ENCODE results near the gene C14orf119.

C14orf119 gene

DNA sequence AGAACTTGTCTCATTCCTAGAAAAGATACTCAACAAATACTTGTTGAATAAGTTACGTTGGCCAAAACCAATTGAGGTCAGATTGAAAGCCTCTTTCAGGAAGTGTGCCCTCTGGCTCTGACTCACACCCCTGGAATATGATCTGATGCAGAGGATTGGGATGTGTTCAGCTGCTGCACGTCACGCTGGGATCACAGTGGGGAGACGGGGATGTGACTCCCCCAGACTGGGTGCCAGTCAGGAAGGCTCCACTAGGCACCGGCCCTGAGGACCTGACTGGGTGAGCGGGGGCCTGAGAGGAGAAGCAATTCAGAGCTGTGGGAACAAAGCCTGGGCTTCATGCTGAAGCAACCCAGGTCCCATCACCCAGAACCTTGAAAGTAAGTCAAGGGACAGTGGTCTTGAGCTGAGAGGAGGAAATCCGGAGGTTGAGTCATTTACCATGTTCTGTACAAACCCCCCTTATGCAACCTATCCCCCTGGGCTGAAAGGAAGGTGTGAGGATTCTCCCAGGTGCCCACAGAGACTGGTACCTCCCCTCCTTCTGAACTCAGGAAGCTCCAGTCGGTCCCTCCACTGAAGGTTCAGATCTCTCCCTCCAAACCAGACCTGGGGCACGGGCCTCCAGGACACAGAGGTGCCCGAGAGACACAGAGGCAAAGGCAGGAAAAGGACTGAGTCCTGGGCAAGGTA is 19.9 kb downstream of the C14orf119 start:
- no peak overlapping the region for H3K4me3 ChIP-seq (ENCODE audit: low read depth in 1 of 5, low read length in 5 of 5)
- H3K36me3 ChIP-seq (ENCODE audit: control insufficient read depth in 5 of 5, insufficient read depth in 5 of 5, low read length in 5 of 5) = no peaks in the 10 kb centered on the region
- H3K27ac ChIP-seq (ENCODE audit: low read depth, low read length) = no peak overlapping the region
- H3K27me3 ChIP-seq (ENCODE audit: control insufficient read depth in 5 of 5, insufficient read depth in 4 of 5, low read length in 5 of 5) = peaks cover 0 to 11% (median 6%) of the 10 kb centered on the region in 5 donors
- H3K4me1 ChIP-seq (ENCODE audit: control insufficient read depth in 5 of 5, insufficient read depth in 5 of 5, low read length in 5 of 5) = peaks cover 4 to 34% (median 22%) of the 10 kb centered on the region in 5 donors
- H3K9ac ChIP-seq (ENCODE audit: low read length in 5 of 5) = no peak overlapping the region
- H3K9me3 ChIP-seq (ENCODE audit: control insufficient read depth in 5 of 5, low read length in 5 of 5) = no peaks in the 10 kb centered on the region

DNA sequence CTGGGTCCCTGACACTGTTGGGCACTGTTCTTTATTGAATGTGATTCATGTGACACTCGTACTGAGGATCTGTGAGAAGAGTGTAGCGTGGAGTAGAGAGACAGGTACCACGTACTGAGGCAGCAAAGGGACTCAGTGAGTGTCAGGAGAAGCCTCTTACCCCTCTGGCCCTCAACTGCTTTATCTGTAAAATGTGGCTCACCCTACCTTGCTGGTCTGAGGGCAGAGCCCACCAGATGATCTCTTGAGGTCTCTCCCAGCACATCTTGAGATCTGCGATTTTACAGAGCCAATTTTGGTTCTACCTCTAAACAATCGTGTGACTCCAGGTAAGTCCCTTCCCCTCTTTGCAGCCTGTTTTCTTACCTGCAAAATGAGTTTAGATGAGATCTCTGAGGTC is 20.6 kb downstream of the C14orf119 start:
- Histone ChIP-seq H3K9me3 (ENCODE audit: control insufficient read depth in 5 of 5, low read length in 5 of 5) (no peaks in the 10 kb centered on the region), H3K4me3 (ENCODE audit: low read depth in 1 of 5, low read length in 5 of 5) (no peak overlapping the region), H3K9ac (ENCODE audit: low read length in 5 of 5) (no peak overlapping the region), H3K36me3 (ENCODE audit: control insufficient read depth in 5 of 5, insufficient read depth in 5 of 5, low read length in 5 of 5) (no peaks in the 10 kb centered on the region), H3K4me1 (ENCODE audit: control insufficient read depth in 5 of 5, insufficient read depth in 5 of 5, low read length in 5 of 5) (peaks cover 4 to 35% (median 23%) of the 10 kb centered on the region in 5 donors), H3K27ac (ENCODE audit: low read depth, low read length) (no peak overlapping the region), H3K27me3 (ENCODE audit: control insufficient read depth in 5 of 5, insufficient read depth in 4 of 5, low read length in 5 of 5) (peaks cover 0 to 11% (median 4%) of the 10 kb centered on the region in 5 donors)

GRCh38 chr14:23117371-23118020 is 22.2 kb downstream of the C14orf119 start:
- no peak overlapping the region for H3K27ac ChIP-seq (ENCODE audit: low read depth, low read length)
- H3K4me1 ChIP-seq (ENCODE audit: control insufficient read depth in 5 of 5, insufficient read depth in 5 of 5, low read length in 5 of 5) = peaks cover 3 to 42% (median 24%) of the 10 kb centered on the region in 5 donors
- no peak overlapping the region for H3K4me3 ChIP-seq (ENCODE audit: low read depth in 1 of 5, low read length in 5 of 5)
- no peak overlapping the region for H3K9ac ChIP-seq (ENCODE audit: low read length in 5 of 5)
- no peaks in the 10 kb centered on the region for H3K36me3 ChIP-seq (ENCODE audit: control insufficient read depth in 5 of 5, insufficient read depth in 5 of 5, low read length in 5 of 5)
- H3K27me3 ChIP-seq (ENCODE audit: control insufficient read depth in 5 of 5, insufficient read depth in 4 of 5, low read length in 5 of 5) = peaks cover 0 to 5% (median 2%) of the 10 kb centered on the region in 5 donors
- H3K9me3 ChIP-seq (ENCODE audit: control insufficient read depth in 5 of 5, low read length in 5 of 5) = no peaks in the 10 kb centered on the region

GRCh38 chr14:23118506-23119362 is 23.4 kb downstream of the C14orf119 start, which contains the start of gene CEBPE:
TSS of gene CEBPE (minus strand) at chr14:23119255. CDS start at chr14:23119091, 164 bp downstream.
- Histone ChIP-seq H3K27ac (ENCODE audit: low read depth, low read length) (no peak within 1 kb of the TSS), H3K9ac (ENCODE audit: low read length in 5 of 5) (no peak within 1 kb of the TSS), H3K9me3 (ENCODE audit: control insufficient read depth in 5 of 5, low read length in 5 of 5) (no peaks in the 10 kb centered on the region), H3K4me1 (ENCODE audit: control insufficient read depth in 5 of 5, insufficient read depth in 5 of 5, low read length in 5 of 5) (peaks cover 3 to 32% (median 19%) of the 10 kb centered on the region in 5 donors), H3K27me3 (ENCODE audit: control insufficient read depth in 5 of 5, insufficient read depth in 4 of 5, low read length in 5 of 5) (peaks cover 0 to 5% (median 0%) of the 10 kb centered on the region in 5 donors), H3K4me3 (ENCODE audit: low read depth in 1 of 5, low read length in 5 of 5) (no peak within 1 kb of the TSS), H3K36me3 (ENCODE audit: control insufficient read depth in 5 of 5, insufficient read depth in 5 of 5, low read length in 5 of 5) (no peaks in the 10 kb centered on the region)

DNA sequence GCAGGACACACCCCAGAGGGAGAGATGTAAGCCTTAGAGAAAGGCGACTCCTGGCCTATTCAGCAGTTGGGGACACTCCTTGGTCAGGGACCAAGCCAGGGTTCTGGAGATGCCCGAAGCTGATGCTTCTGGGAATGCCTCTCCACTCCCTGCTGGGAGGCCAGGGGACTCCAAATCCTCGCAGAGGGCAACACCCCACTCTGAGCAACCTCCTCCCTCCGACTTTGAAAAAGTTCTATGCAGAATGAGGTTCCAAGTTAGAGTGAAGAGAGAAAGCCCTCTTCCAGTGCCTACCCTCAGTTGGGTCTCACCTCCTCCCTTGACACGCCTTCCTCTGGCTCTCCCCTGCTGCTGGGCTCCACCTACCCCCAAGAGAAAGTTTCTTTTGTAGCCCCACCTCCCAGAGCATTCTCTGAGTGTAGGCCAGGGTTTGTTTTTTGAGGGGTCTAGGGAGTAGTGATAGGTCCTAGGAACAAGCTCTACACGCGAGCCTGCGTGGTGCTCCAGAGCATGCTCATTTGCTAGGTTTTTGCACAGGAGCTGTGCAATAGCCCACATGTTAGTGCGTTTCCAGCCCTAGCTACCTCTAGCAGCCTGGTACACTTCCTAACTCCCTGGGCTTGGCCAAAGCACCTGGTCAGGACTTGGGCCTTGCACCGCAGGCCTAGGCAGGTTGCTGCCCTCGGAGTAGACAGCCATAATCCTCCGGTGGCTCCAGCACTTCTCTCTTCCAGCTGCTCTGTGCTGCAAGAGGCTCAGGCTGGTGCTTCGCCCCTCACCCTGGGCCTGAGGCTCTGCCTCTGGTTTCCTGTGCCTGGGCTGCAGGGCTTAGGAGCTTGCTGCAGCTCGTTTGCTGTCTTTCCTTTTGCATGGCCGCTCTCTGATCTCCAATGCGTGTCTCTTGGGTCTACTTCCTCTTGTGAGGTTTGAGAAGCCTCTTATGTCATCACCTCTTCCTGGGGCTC is 24.3 kb downstream of the C14orf119 start:
- no peaks in the 10 kb centered on the region for H3K9me3 ChIP-seq (ENCODE audit: control insufficient read depth in 5 of 5, low read length in 5 of 5)
- no peak overlapping the region for H3K4me3 ChIP-seq (ENCODE audit: low read depth in 1 of 5, low read length in 5 of 5)
- H3K4me1 ChIP-seq (ENCODE audit: control insufficient read depth in 5 of 5, insufficient read depth in 5 of 5, low read length in 5 of 5) = peaks cover 0 to 32% (median 20%) of the 10 kb centered on the region in 5 donors
- H3K27ac ChIP-seq (ENCODE audit: low read depth, low read length) = no peak overlapping the region
- H3K9ac ChIP-seq (ENCODE audit: low read length in 5 of 5) = no peak overlapping the region
- H3K27me3 ChIP-seq (ENCODE audit: control insufficient read depth in 5 of 5, insufficient read depth in 4 of 5, low read length in 5 of 5) = no peaks in the 10 kb centered on the region
- H3K36me3 ChIP-seq (ENCODE audit: control insufficient read depth in 5 of 5, insufficient read depth in 5 of 5, low read length in 5 of 5) = no peaks in the 10 kb centered on the region

DNA sequence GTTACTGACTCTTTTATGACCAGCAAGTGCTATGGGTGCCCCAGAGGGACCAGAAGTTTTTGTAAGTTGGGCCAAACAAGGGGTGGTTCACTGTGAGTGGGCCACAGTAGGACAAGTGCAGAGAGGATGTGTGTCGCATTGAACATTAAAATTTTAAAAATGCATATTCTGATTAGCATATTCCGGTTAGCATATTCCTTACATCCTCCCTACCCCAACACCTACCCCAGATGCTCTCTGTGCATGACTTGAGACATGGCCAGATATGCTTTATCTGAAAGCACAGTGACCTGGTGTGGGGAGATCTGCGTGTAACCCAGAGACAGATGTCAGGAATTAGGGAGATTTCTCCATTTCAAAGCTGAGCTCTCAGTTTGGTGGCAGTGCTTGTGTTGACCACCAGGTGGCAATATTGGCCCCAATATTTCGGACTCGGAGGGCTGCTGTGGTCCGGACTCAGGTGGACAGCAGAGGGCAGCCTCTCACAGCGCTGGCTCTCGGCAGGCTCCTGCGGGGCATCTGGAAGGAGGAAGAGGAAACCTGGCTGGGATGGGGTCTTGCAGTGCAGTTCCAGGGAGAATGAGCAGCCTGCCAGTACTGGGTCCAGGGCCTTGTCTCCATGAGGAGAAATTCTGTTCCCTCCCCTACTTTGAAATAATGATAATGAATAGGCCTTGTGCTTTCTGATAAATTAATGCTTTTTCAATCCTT is 25.4 kb downstream of the C14orf119 start:
- no peak overlapping the region for H3K4me3 ChIP-seq (ENCODE audit: low read depth in 1 of 5, low read length in 5 of 5)
- no peak overlapping the region for H3K27ac ChIP-seq (ENCODE audit: low read depth, low read length)
- no peak overlapping the region for H3K9ac ChIP-seq (ENCODE audit: low read length in 5 of 5)

GRCh38 chr14:23121361-23121771 is 26.1 kb downstream of the C14orf119 start:
- Histone ChIP-seq H3K36me3 (ENCODE audit: control insufficient read depth in 5 of 5, insufficient read depth in 5 of 5, low read length in 5 of 5) (peaks cover 0 to 1% (median 0%) of the 10 kb centered on the region in 5 donors), H3K27ac (ENCODE audit: low read depth, low read length) (no peak overlapping the region), H3K9me3 (ENCODE audit: control insufficient read depth in 5 of 5, low read length in 5 of 5) (no peaks in the 10 kb centered on the region), H3K9ac (ENCODE audit: low read length in 5 of 5) (no peak overlapping the region), H3K27me3 (ENCODE audit: control insufficient read depth in 5 of 5, insufficient read depth in 4 of 5, low read length in 5 of 5) (no peaks in the 10 kb centered on the region), H3K4me1 (ENCODE audit: control insufficient read depth in 5 of 5, insufficient read depth in 5 of 5, low read length in 5 of 5) (peaks cover 0 to 38% (median 28%) of the 10 kb centered on the region in 5 donors), H3K4me3 (ENCODE audit: low read depth in 1 of 5, low read length in 5 of 5) (no peak overlapping the region)

More for the DNA sequence above, 25.4 kb downstream of the C14orf119 start:
- no peaks in the 10 kb centered on the region for H3K27me3 ChIP-seq (ENCODE audit: control insufficient read depth in 5 of 5, insufficient read depth in 4 of 5, low read length in 5 of 5)
- H3K36me3 ChIP-seq (ENCODE audit: control insufficient read depth in 5 of 5, insufficient read depth in 5 of 5, low read length in 5 of 5) = no peaks in the 10 kb centered on the region
- H3K4me1 ChIP-seq (ENCODE audit: control insufficient read depth in 5 of 5, insufficient read depth in 5 of 5, low read length in 5 of 5) = peaks cover 0 to 31% (median 21%) of the 10 kb centered on the region in 5 donors
- no peaks in the 10 kb centered on the region for H3K9me3 ChIP-seq (ENCODE audit: control insufficient read depth in 5 of 5, low read length in 5 of 5)

DNA sequence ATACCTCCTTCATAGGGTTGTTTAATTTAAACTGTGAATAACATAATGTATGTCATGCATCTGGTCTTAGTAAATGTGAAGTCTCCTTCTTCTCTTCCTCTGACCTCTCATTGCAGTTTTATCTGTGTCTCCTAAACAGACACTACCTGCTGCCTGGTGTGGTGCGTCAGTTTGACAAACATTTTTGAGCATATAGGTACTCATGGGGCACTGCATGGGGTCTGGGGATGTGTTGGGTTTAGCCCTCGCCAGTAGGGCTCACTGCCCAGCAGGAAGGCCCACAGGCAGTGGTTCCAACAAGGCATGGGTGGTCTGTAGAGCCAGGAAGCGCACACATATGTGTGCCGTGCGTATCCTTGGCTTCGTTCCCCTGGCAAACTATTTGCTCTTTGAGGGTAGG is 26.8 kb downstream of the C14orf119 start:
- Histone ChIP-seq H3K27ac (ENCODE audit: low read depth, low read length) (no peak overlapping the region), H3K9me3 (ENCODE audit: control insufficient read depth in 5 of 5, low read length in 5 of 5) (no peaks in the 10 kb centered on the region), H3K9ac (ENCODE audit: low read length in 5 of 5) (no peak overlapping the region), H3K27me3 (ENCODE audit: control insufficient read depth in 5 of 5, insufficient read depth in 4 of 5, low read length in 5 of 5) (no peaks in the 10 kb centered on the region), H3K4me3 (ENCODE audit: low read depth in 1 of 5, low read length in 5 of 5) (no peak overlapping the region), H3K4me1 (ENCODE audit: control insufficient read depth in 5 of 5, insufficient read depth in 5 of 5, low read length in 5 of 5) (peaks cover 0 to 40% (median 28%) of the 10 kb centered on the region in 5 donors), H3K36me3 (ENCODE audit: control insufficient read depth in 5 of 5, insufficient read depth in 5 of 5, low read length in 5 of 5) (peaks cover 0 to 8% (median 4%) of the 10 kb centered on the region in 5 donors)
